Prostate gland (tissue), 2 donors: Measurements from ENCODE around the gene MYOZ1.

Source experiments
- POLR2A ChIP-seq: fragments of 450-650 bp; IDR thresholded peaks from one replicate; pipeline ENCODE4 v1.6.1; 2016; ENCODE audit warnings: antibody characterized with exemption, mild to moderate bottlenecking
- POLR2AphosphoS5 ChIP-seq: sonication (generic); formaldehyde crosslinking; IDR thresholded peaks from one replicate; pipeline ENCODE4 v1.6.1; 2017; ENCODE audit warnings: antibody characterized with exemption
- TF ChIP-seq, protein P1 (sequence below), 4 experiments: fragments of 200-600 bp in 2 of 4; fragments of 450-650 bp in 2 of 4; sonication (generic) in 2 of 4; IDR thresholded peaks; 1 replicate in 3 of 4; 2 replicates in 1 of 4; pipeline ENCODE4 v1.5.1; 2016 to 2019; ENCODE audit warnings: antibody characterized with exemption in 4 of 4, mild to moderate bottlenecking in 2 of 4, moderate library complexity in 2 of 4

DNA sequence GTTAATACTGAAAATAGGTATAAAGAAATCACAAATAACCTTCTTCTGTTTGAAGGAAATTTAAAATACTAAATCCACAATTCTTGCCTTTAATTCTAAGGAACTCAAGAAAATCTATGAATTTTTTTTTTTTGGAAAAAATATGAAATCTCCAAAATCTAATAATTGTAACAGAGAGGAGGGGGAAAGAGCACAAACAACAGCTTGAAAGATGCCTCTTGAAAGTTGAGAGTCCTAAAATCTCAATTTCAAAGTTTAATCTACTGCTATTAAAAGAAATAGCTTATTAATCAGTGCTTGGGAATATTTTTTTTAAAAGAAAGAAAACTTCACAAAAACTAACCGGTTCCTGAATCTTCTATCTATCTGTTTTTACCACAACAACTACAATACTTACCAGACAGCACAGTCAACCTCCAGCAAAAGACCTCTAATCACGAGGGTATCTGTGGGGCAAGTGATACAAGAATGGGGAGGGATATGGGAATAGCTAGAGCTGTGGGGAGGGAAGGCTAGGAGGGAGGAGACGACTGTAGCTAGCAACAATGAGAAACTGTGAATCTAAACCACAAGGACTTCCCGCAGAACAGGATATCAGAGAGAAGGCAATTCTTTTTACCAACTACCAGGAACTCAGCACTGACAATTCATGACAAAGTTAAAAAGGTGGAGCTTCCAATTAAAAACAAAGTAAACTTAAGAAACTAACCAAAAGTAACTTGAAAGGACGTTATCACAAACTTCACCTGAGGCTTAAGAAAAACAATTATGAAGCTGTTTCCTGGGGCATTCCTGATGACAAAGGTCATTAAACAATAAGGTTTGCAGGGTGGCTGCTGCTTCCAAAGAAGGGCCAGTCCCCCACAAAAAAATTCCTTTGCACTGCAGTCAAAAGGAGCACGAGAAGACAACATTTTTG is 50.1 kb downstream of the MYOZ1 start, which contains the start of gene USP54:
- TF ChIP-seq, protein P1, sequence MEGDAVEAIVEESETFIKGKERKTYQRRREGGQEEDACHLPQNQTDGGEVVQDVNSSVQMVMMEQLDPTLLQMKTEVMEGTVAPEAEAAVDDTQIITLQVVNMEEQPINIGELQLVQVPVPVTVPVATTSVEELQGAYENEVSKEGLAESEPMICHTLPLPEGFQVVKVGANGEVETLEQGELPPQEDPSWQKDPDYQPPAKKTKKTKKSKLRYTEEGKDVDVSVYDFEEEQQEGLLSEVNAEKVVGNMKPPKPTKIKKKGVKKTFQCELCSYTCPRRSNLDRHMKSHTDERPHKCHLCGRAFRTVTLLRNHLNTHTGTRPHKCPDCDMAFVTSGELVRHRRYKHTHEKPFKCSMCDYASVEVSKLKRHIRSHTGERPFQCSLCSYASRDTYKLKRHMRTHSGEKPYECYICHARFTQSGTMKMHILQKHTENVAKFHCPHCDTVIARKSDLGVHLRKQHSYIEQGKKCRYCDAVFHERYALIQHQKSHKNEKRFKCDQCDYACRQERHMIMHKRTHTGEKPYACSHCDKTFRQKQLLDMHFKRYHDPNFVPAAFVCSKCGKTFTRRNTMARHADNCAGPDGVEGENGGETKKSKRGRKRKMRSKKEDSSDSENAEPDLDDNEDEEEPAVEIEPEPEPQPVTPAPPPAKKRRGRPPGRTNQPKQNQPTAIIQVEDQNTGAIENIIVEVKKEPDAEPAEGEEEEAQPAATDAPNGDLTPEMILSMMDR (IDR thresholded peaks at IDR 0.05): no peak
- no peak for TF ChIP-seq POLR2A
- TF ChIP-seq POLR2AphosphoS5: no peak
